SK-N-MC (cell line): ENCODE results near the gene QRICH2.

Experiments
- EZH2 ChIP-seq: fragments of 200-600 bp; sonication (generic); IDR thresholded peaks from one replicate; pipeline ENCODE4 v1.6.1; 2017; ENCODE audit warnings: antibody characterized with exemption
- POLR2AphosphoS5 ChIP-seq: IDR thresholded peaks from 2 replicates; pipeline ENCODE4 v1.6.1; 2012; ENCODE audit warnings: mild to moderate bottlenecking, low read depth, low read length, borderline replicate concordance

GRCh38 chr17:76277300-76278267 lies 30.5 kb downstream of the QRICH2 start:
- TF ChIP-seq POLR2AphosphoS5 (no peak), EZH2 (no peak)
